Loucy (cell line): Measurements from ENCODE around the gene RPUSD2.

Experiments
- H2AFZ ChIP-seq: fragments of 200-600 bp; sonication (generic); 2 replicates; pipeline ENCODE4 v1.6.0; 2016; ENCODE audit warnings: antibody characterized with exemption, mild to moderate bottlenecking, low read length, moderate library complexity
- H3F3A ChIP-seq: fragments of 200-600 bp; 2 replicates; pipeline ENCODE4 v1.6.0; 2016; ENCODE audit warnings: antibody characterized with exemption, low read depth, mild to moderate bottlenecking
- H3K27me3 ChIP-seq: fragments of 200-600 bp; sonication (generic); 2 replicates; pipeline ENCODE4 v1.6.1; 2014; ENCODE audit warnings: low read length, mild to moderate bottlenecking; ENCODE audit not compliant: insufficient read depth, poor library complexity, severe bottlenecking
- H3K36me3 ChIP-seq: fragments of 200-600 bp; sonication (generic); 2 replicates; pipeline ENCODE4 v1.6.1; 2016; ENCODE audit warnings: low read length; ENCODE audit not compliant: insufficient read depth
- H3K4me1 ChIP-seq: fragments of 200-600 bp; sonication (generic); 2 replicates; pipeline ENCODE4 v1.5.1; 2014; ENCODE audit warnings: low read length, mild to moderate bottlenecking; ENCODE audit not compliant: insufficient read depth, poor library complexity, severe bottlenecking
- H3K4me2 ChIP-seq: fragments of 200-600 bp; sonication (generic); 2 replicates; pipeline ENCODE4 v1.6.0; 2014; ENCODE audit warnings: antibody characterized with exemption, low read length, low read depth, mild to moderate bottlenecking; ENCODE audit not compliant: poor library complexity, severe bottlenecking
- H3K4me3 ChIP-seq: fragments of 200-600 bp; sonication (generic); 2 replicates; pipeline ENCODE4 v1.5.1; 2014; ENCODE audit warnings: low read length, mild to moderate bottlenecking, mixed read lengths; ENCODE audit not compliant: poor library complexity, severe bottlenecking
- H3K79me2 ChIP-seq: fragments of 200-600 bp; sonication (generic); 2 replicates; pipeline ENCODE4 v1.6.1; 2014; ENCODE audit warnings: low read length; ENCODE audit not compliant: insufficient read depth
- H3K9ac ChIP-seq: fragments of 200-600 bp; sonication (generic); 2 replicates; pipeline ENCODE4 v1.6.0; 2014; ENCODE audit warnings: mild to moderate bottlenecking, low read depth, low read length, moderate library complexity; ENCODE audit not compliant: poor library complexity, severe bottlenecking
- H3K9me2 ChIP-seq: fragments of 200-600 bp; sonication (generic); replicated peaks from 2 replicates; pipeline ENCODE4 v1.6.1; 2016; ENCODE audit warnings: low read depth, low read length, mixed read lengths
- H3K9me3 ChIP-seq: fragments of 200-600 bp; sonication (generic); 2 replicates; pipeline ENCODE4 v1.6.1; 2014; ENCODE audit warnings: mild to moderate bottlenecking, antibody characterized with exemption, low read length, low read depth; ENCODE audit not compliant: insufficient read depth
- H4K20me1 ChIP-seq: fragments of 200-600 bp; sonication (generic); 2 replicates; pipeline ENCODE4 v1.6.0; 2014; ENCODE audit warnings: antibody characterized with exemption, low read length, mild to moderate bottlenecking; ENCODE audit not compliant: insufficient read depth, poor library complexity, severe bottlenecking
- CTCF ChIP-seq: fragments of 200-600 bp; sonication (generic); conservative IDR thresholded peaks from 2 replicates; pipeline ENCODE4 v1.5.1; 2014; ENCODE audit warnings: mild to moderate bottlenecking, antibody characterized with exemption, low read length
- EZH2phosphoT487 ChIP-seq: fragments of 200-600 bp; IDR thresholded peaks from 2 replicates; pipeline ENCODE4 v1.6.1; 2018; ENCODE audit warnings: antibody characterized with exemption, mild to moderate bottlenecking, moderate library complexity, borderline replicate concordance

Gene RPUSD2

DNA sequence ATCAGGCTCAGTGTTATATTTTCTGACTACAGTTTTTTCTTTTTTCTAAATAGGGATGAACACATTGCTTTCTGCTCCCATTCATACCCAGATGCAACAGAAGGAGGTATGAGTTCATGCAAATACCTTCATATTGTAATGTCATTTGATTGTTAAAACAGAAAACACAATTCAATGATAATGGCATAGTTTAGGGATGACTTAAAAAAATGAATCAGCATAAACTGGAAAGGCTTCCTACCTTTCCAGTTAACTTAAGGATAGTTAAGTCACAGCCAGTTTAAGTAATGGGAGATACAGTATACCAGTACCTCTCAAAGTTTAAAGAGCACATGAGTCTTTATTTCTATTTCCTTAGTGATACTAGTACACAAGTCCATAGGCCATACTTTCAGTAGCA lies 49.8 kb downstream of the RPUSD2 start:
- Histone ChIP-seq H3K4me2 (no peak overlapping the region), H3F3A (no peaks in the 10 kb centered on the region), H3K27me3 (no peaks in the 10 kb centered on the region), H3K9ac (no peak overlapping the region), H3K9me3 (no peaks in the 10 kb centered on the region), H3K4me1 (no peaks in the 10 kb centered on the region), H4K20me1 (no peaks in the 10 kb centered on the region), H3K9me2 (no peaks in the 10 kb centered on the region), H3K36me3 (peaks cover 80% of the 10 kb centered on the region), H3K4me3 (no peak overlapping the region), H2AFZ (no peak overlapping the region), H3K79me2 (no peaks in the 10 kb centered on the region)
- TF ChIP-seq EZH2phosphoT487 (no peak), CTCF (no peak)

DNA sequence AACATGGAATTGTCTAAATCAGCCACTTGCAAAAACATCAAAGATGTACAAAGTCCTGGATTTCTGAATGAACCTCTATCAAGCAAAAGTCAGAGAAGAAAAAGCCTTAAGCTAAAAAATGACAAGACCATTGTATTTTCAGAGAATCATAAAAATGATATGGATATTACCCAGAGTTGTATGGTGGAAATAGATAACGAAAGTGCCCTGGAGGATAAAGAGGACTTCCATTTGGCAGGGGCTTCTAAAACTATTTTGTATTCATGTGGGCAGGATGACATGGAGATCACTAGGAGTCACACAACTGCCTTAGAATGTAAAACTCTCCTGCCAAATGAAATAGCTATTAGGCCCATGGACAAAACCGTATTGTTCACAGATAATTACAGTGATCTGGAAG lies 54.3 kb downstream of the RPUSD2 start:
- peaks cover 81% of the 10 kb centered on the region for H3K36me3 ChIP-seq
- no peaks in the 10 kb centered on the region for H3K27me3 ChIP-seq
- H3K4me3 ChIP-seq, result no peak overlapping the region
- H3K9ac ChIP-seq, result no peak overlapping the region
- no peak overlapping the region for H3K4me2 ChIP-seq
- H2AFZ ChIP-seq, result no peak overlapping the region
- TF ChIP-seq EZH2phosphoT487, result no peak
- no peak for TF ChIP-seq CTCF
- H3F3A ChIP-seq, result no peaks in the 10 kb centered on the region
- no peaks in the 10 kb centered on the region for H4K20me1 ChIP-seq
- H3K9me3 ChIP-seq, result no peaks in the 10 kb centered on the region
- no peaks in the 10 kb centered on the region for H3K4me1 ChIP-seq
- H3K9me2 ChIP-seq, result no peaks in the 10 kb centered on the region
- no peaks in the 10 kb centered on the region for H3K79me2 ChIP-seq
